Naive thymus-derived CD8-positive, alpha-beta T cell (primary cell): Measurements from ENCODE around the gene QSER1. TPM values are rescaled to one million over a fixed set of nuclear protein-coding genes. Genes with fewer than 3 reads are reported as not detected.
"Not testable (repeated sequence)": the region's sequence is repeated elsewhere in the genome, so short reads cannot be mapped to it uniquely, and the experiment has no call there.

Source experiments
- ATAC-seq, 2 donors: fragments of 150-1000 bp; cut with Tn5 transposase in 1 of 2; sonication (Bioruptor Pico), chemical (Tn5 transposase) in 1 of 2; 1 replicate in 1 of 2; 2 replicates in 1 of 2; pipeline ENCODE4 v1.10.0; 2021; ENCODE audit warnings: mild to moderate bottlenecking in 2 of 2, moderate library complexity in 2 of 2
- POLR2A ChIA-PET: fragments of 350-600 bp; sonication (Branson Sonifier 250); formaldehyde crosslinking; loops from one replicate; lab custom pipeline; 2021; ENCODE audit warnings: antibody characterized with exemption; lab: Charles Lee
- DNase-seq, 10 donors: peaks; one replicate each; pipeline versions ENCODE4 v3.0.0 to v3.0.0-alpha.2; 2020 to 2022
- H3K27ac Mint-ChIP-seq, 10 donors: one replicate each; pipeline ENCODE4 v1.8.0; 2020 to 2022; ENCODE audit warnings: mild to moderate bottlenecking in 10 of 10, mixed read lengths in 10 of 10, moderate library complexity in 4 of 10, inconsistent platforms in 1 of 10
- H3K27me3 Mint-ChIP-seq, 5 donors: one replicate each; pipeline ENCODE4 v1.8.0; 2021 to 2022; ENCODE audit warnings: mixed read lengths in 5 of 5
- H3K36me3 Mint-ChIP-seq, 3 donors: one replicate each; pipeline ENCODE4 v1.8.0; 2020 to 2022; ENCODE audit warnings: mixed read lengths in 3 of 3, mild to moderate bottlenecking in 2 of 3, inconsistent platforms in 1 of 3
- H3K4me1 Mint-ChIP-seq, 4 donors: one replicate each; pipeline ENCODE4 v1.8.0; 2021 to 2022; ENCODE audit warnings: mixed read lengths in 4 of 4
- H3K4me3 Mint-ChIP-seq, 10 donors: one replicate each; pipeline ENCODE4 v1.8.0; 2020 to 2022; ENCODE audit warnings: mild to moderate bottlenecking in 10 of 10, mixed read lengths in 10 of 10, moderate library complexity in 6 of 10, inconsistent platforms in 1 of 10
- H3K9me3 Mint-ChIP-seq, 9 donors: one replicate each; pipeline ENCODE4 v1.8.0; 2020 to 2022; ENCODE audit warnings: mixed read lengths in 9 of 9, mild to moderate bottlenecking in 3 of 9, inconsistent platforms in 1 of 9, moderate library complexity in 1 of 9
- polyA plus RNA-seq, 3 donors: library from polyadenylated mRNA; unstranded; fragments of 300-500 nt; fragmentation: Illumina TruSeq; gene quantifications; one replicate each; pipeline ENCODE4 v1.2.3, GENCODE V29; 2021
- total RNA-seq, 8 experiments: library from RNA in 2 of 8; stranded (reverse) in 2 of 8; gene quantifications; one replicate each; pipeline ENCODE4 v1.2.3 and lab custom pipeline; 2021 to 2026

Gene QSER1
- total and polyA plus RNA-seq, 5 experiments from 2014 or later = 0.55 to 11.4 (median 0.93) TPM

GRCh38 chr11:33016654-33017053 is 124.0 kb downstream of the QSER1 start:
- peaks cover 0 to 15% (median 0%) of the 10 kb centered on the region in 5 donors for H3K27me3 Mint-ChIP-seq
- no peaks in the 10 kb centered on the region for H3K9me3 Mint-ChIP-seq
- no peaks in the 10 kb centered on the region for H3K36me3 Mint-ChIP-seq
- H3K4me1 Mint-ChIP-seq = peaks cover 13 to 58% (median 42%) of the 10 kb centered on the region in 4 donors
- ATAC-seq (no peak), DNase-seq (no peak)
- peak overlapping the region in 8 of 10 donors; percentile 7 to 87 (median 72) for H3K27ac Mint-ChIP-seq
- H3K4me3 Mint-ChIP-seq = peak overlapping the region; percentile 81 to 92 (median 88)
- POLR2A ChIA-PET = interaction anchor here (1.1 to 2.0 kb wide), 5 partner anchors 9 to 23 kb away, joined by 3 to 34 read pairs (median 7); partner anchors contain the start of gene TCP11L1

DNA sequence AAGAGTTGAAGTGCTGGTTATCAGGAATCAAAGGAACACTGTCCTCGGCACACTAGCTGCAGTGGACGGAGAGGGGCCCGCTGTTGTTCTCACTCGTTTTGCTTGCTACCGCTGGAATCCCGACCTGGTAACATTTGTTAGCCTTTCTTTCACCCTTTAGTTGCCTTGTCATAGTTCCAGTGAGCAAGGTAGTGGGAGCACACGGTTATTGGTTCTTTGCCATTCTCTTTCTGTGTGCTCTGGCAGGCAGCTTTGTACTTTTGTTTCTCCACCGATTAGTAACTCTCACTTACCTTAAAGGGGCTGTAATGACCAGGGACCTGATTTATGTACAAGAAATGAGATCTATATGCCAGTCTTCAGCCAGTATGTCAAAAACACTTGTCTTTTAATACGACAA is 124.9 kb downstream of the QSER1 start:
- POLR2A ChIA-PET = no interaction called here
- DNase-seq (no peak), ATAC-seq (no peak)
- Mint-ChIP-seq H3K9me3 (no peaks in the 10 kb centered on the region), H3K4me3 (peak overlapping the region in 9 of 10 donors; percentile 2 to 92 (median 88)), H3K27me3 (peaks cover 0 to 15% (median 0%) of the 10 kb centered on the region in 5 donors), H3K4me1 (peaks cover 18 to 58% (median 44%) of the 10 kb centered on the region in 4 donors), H3K36me3 (no peaks in the 10 kb centered on the region), H3K27ac (peak overlapping the region in 1 of 10 donors; percentile 9)

- no peak for DNase-seq
- POLR2A ChIA-PET = no interaction called here
- ATAC-seq = no peak
Measured at GRCh38 chr11:33017965-33018364, 125.4 kb downstream of the QSER1 start.

DNA sequence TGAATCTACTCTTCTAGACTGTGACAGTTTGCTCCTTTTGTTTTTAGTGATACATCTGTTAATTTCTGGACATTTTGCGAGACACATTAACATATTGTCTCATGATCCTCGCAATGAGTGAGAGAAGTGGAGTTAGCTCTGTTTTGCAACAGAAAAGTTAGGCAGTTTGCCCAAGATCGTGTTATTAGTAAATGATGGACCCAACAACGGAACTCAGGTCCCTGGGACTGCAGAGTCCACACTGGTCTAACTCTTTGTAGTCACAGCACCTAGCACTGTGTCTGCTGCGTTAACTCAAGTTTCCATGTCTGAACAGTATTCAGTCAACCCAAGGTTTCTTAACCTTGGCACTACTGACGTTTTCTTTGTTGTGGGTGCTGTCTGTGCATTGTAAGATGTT is 126.2 kb downstream of the QSER1 start:
- Mint-ChIP-seq H3K27me3 (peaks cover 0 to 15% (median 0%) of the 10 kb centered on the region in 5 donors), H3K4me3 (no peak overlapping the region), H3K4me1 (peaks cover 16 to 47% (median 41%) of the 10 kb centered on the region in 4 donors), H3K36me3 (no peaks in the 10 kb centered on the region), H3K9me3 (no peaks in the 10 kb centered on the region), H3K27ac (peak overlapping the region in 1 of 10 donors; percentile 35)
- DNase-seq (no peak), ATAC-seq (no peak)
- POLR2A ChIA-PET = no interaction called here

More at GRCh38 chr11:33017965-33018364, 125.4 kb downstream of the QSER1 start:
- Mint-ChIP-seq H3K27me3 (peaks cover 0 to 15% (median 0%) of the 10 kb centered on the region in 5 donors), H3K27ac (no peak overlapping the region), H3K9me3 (no peaks in the 10 kb centered on the region), H3K4me1 (peaks cover 18 to 53% (median 44%) of the 10 kb centered on the region in 4 donors), H3K36me3 (no peaks in the 10 kb centered on the region), H3K4me3 (peak overlapping the region in 2 of 10 donors; percentile 65 to 92)

DNA sequence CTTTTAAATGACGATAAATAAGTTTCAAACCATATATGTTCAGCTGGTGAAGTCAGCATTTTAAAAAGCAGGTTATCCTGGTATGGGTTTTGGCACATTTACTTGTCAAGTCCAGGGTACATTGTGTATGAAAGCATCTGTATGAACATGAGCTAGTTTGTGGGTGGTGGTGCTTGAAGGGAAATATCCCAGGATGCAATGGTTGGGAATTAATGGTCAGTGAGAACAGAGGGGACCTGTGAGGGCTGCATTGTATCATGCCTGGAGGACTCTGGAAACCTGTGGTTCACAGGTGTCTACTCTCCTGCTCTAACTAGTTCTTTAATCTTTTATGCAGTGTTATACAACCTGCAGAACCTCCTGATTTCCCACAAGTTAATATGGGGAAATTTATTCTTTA is 128.9 kb downstream of the QSER1 start:
- POLR2A ChIA-PET = interaction anchor here (0.6 to 2.3 kb wide), 4 partner anchors 10 to 43 kb away, joined by 3 to 16 read pairs (median 4); partner anchors contain the start of gene TCP11L1
- Mint-ChIP-seq H3K27ac (peak overlapping the region in 6 of 10 donors; percentile 24 to 61 (median 37)), H3K4me3 (peak overlapping the region in 1 of 10 donors; percentile 23), H3K36me3 (peaks cover 0 to 6% (median 2%) of the 10 kb centered on the region in 3 donors), H3K9me3 (no peaks in the 10 kb centered on the region), H3K4me1 (peaks cover 13 to 35% (median 31%) of the 10 kb centered on the region in 4 donors), H3K27me3 (peaks cover 0 to 13% (median 0%) of the 10 kb centered on the region in 5 donors)
- ATAC-seq (no peak), DNase-seq (no peak)

DNA sequence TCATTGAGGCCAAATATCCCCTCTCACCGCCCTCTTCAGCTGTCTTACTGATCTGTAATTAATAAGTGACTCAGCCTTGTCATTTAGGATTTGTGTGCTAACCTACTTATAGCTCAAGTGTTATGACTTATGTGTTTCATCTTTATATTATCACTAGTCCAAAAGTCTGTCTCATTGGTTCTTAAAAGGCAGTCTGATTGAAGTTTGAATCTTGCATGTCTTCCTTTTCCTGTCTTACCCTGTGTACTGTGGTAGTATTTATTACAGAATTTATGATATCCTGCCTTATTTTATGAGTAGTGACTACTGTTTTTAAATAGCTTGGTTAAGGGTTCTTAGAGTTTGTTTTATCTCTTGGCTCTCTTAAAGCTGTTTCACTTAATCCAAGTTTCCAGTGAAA is 129.3 kb downstream of the QSER1 start:
- peaks cover 0 to 11% (median 2%) of the 10 kb centered on the region in 3 donors for H3K36me3 Mint-ChIP-seq
- ATAC-seq (peak; percentile 46 to 70), DNase-seq (peak in 2 of 10 donors; percentile 11 to 24)
- peaks cover 16 to 31% (median 28%) of the 10 kb centered on the region in 4 donors for H3K4me1 Mint-ChIP-seq
- H3K27ac Mint-ChIP-seq = peak overlapping the region in 4 of 10 donors; percentile 10 to 61 (median 47)
- H3K27me3 Mint-ChIP-seq = peaks cover 0 to 11% (median 0%) of the 10 kb centered on the region in 5 donors
- POLR2A ChIA-PET = interaction anchor here (2.3 kb wide), 1 partner anchor 18 kb away, joined by 16 read pairs; the partner anchor contains the start of gene TCP11L1
- H3K9me3 Mint-ChIP-seq = no peaks in the 10 kb centered on the region
- H3K4me3 Mint-ChIP-seq = peak overlapping the region in 4 of 10 donors; percentile 0 to 61 (median 14)

GRCh38 chr11:33025339-33025722 is 132.7 kb downstream of the QSER1 start:
- DNase-seq (no peak), ATAC-seq (no peak)
- POLR2A ChIA-PET = interaction anchor here (0.6 to 1.1 kb wide), 3 partner anchors 9 to 1324 kb away, joined by 3 to 4 read pairs (median 3); partner anchors contain the start of gene DEPDC7

DNA sequence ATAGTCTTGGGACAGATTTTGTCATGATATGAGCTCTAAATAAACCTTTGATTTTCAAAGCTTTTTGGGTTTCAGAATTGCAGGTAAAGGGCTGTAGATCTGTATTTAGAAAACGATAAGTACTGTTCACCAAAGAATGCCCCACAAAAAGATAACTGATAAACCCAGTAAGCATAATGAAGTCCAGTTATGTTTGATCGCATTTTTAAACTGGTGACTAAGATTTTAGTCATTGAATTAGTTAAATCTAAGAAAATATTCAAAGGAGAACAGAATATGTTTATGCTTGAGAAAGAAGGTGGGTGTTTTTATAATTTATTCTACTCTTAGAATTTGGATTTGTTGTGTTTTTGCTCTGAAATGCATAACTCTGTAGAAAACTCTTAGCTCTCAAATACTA is 134.6 kb downstream of the QSER1 start:
- H3K36me3 Mint-ChIP-seq = peaks cover 0 to 25% (median 11%) of the 10 kb centered on the region in 3 donors
- DNase-seq (no peak), ATAC-seq (no peak)
- no peak overlapping the region for H3K4me3 Mint-ChIP-seq
- POLR2A ChIA-PET = no interaction called here
- H3K4me1 Mint-ChIP-seq = peaks cover under 1 to 7% (median 2%) of the 10 kb centered on the region in 4 donors
- no peaks in the 10 kb centered on the region for H3K27me3 Mint-ChIP-seq
- H3K27ac Mint-ChIP-seq = no peak overlapping the region
- H3K9me3 Mint-ChIP-seq = no peaks in the 10 kb centered on the region

More at GRCh38 chr11:33025339-33025722, 132.7 kb downstream of the QSER1 start:
- no peaks in the 10 kb centered on the region for H3K27me3 Mint-ChIP-seq
- peaks cover 0 to 16% (median 2%) of the 10 kb centered on the region in 3 donors for H3K36me3 Mint-ChIP-seq
- peaks cover 12 to 14% (median 13%) of the 10 kb centered on the region in 4 donors for H3K4me1 Mint-ChIP-seq
- no peak overlapping the region for H3K27ac Mint-ChIP-seq
- H3K9me3 Mint-ChIP-seq = no peaks in the 10 kb centered on the region
- H3K4me3 Mint-ChIP-seq = no peak overlapping the region

- DNase-seq (no peak), ATAC-seq (no peak)
- Mint-ChIP-seq H3K4me1 (peaks cover 0 to 7% (median under 1%) of the 10 kb centered on the region in 4 donors), H3K9me3 (no peaks in the 10 kb centered on the region), H3K36me3 (peaks cover 0 to 30% (median 16%) of the 10 kb centered on the region in 3 donors), H3K27ac (no peak overlapping the region), H3K27me3 (no peaks in the 10 kb centered on the region), H3K4me3 (no peak overlapping the region)
- POLR2A ChIA-PET = no interaction called here
Measured at GRCh38 chr11:33027846-33028536, 135.4 kb downstream of the QSER1 start.

GRCh38 chr11:33028537-33028914 is 135.9 kb downstream of the QSER1 start:
- Mint-ChIP-seq H3K4me3 (no peak overlapping the region), H3K9me3 (no peaks in the 10 kb centered on the region), H3K27me3 (no peaks in the 10 kb centered on the region), H3K36me3 (peaks cover 0 to 31% (median 17%) of the 10 kb centered on the region in 3 donors), H3K27ac (no peak overlapping the region), H3K4me1 (peaks cover 0 to 7% (median under 1%) of the 10 kb centered on the region in 4 donors)
- POLR2A ChIA-PET = no interaction called here
- DNase-seq = no peak
- ATAC-seq = no peak

DNA sequence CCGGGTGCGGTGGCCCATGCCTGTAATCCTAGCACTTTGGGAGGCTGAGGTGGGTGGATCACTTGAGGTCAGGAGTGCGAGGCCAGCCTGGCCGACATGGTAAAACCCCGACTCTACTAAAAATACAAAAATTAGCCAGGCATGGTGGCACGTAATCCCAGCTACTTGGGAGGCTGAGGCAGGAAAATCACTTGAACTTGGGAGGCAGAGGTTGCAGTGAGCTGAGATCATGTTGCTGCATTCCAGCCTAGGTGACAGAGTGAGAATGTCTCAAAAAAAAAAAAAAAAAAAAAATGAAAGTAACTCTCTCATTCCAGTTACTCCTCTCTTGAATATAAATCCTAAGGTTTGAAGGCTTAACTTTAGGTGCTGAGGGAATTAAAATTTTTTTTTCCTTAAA is 136.6 kb downstream of the QSER1 start:
- H3K9me3 Mint-ChIP-seq, H3K4me3 Mint-ChIP-seq, H3K27me3 Mint-ChIP-seq, DNase-seq, H3K4me1 Mint-ChIP-seq, ATAC-seq, POLR2A ChIA-PET, H3K27ac Mint-ChIP-seq: not testable (repeated sequence)
- H3K36me3 Mint-ChIP-seq = peaks cover 0 to 31% (median 17%) of the 10 kb centered on the region in 3 donors
